ENCODE measurements around the gene EEIG2. TPM values are rescaled to one million over a fixed set of nuclear protein-coding genes. Genes with fewer than 3 reads are reported as not detected.

EEIG2 gene
- total RNA-seq, 1 experiment from 2014 or later: 0.63 TPM

DNA sequence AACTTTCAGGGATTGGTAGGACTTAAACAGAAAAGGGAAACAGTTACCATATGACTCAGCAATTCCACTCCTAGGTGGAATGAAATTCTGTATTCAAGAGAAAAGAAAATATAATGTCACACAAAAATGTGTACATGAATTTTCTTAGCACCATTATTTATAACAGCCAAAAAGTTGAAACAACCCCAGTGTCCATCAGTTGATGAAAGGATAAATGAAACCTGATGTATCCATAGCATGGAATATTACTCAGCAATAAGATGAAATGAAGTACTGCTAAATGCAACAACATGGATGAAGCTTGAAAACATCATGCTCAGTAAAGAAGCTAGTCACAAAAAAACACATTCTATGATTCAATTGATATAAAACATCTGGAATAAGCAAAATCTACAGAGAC lies 15.5 kb downstream of the EEIG2 start:
- no peaks in the 10 kb centered on the region for H3K36me3 Mint-ChIP-seq (ENCODE audit: insufficient read depth, unreplicated experiment)
- H3K27me3 Mint-ChIP-seq (ENCODE audit: insufficient read depth, unreplicated experiment): no peaks in the 10 kb centered on the region
- no peaks in the 10 kb centered on the region for H3K4me1 Mint-ChIP-seq (ENCODE audit: insufficient read depth, unreplicated experiment)
- TF ChIP-seq, protein P1, sequence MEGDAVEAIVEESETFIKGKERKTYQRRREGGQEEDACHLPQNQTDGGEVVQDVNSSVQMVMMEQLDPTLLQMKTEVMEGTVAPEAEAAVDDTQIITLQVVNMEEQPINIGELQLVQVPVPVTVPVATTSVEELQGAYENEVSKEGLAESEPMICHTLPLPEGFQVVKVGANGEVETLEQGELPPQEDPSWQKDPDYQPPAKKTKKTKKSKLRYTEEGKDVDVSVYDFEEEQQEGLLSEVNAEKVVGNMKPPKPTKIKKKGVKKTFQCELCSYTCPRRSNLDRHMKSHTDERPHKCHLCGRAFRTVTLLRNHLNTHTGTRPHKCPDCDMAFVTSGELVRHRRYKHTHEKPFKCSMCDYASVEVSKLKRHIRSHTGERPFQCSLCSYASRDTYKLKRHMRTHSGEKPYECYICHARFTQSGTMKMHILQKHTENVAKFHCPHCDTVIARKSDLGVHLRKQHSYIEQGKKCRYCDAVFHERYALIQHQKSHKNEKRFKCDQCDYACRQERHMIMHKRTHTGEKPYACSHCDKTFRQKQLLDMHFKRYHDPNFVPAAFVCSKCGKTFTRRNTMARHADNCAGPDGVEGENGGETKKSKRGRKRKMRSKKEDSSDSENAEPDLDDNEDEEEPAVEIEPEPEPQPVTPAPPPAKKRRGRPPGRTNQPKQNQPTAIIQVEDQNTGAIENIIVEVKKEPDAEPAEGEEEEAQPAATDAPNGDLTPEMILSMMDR (IDR thresholded peaks at IDR 0.05; ENCODE audit: unreplicated experiment): no peak
- DNase-seq (ENCODE audit: unreplicated experiment): no peak
- H3K9me3 Mint-ChIP-seq (ENCODE audit: unreplicated experiment): peaks cover 6% of the 10 kb centered on the region
- ChIA-PET POLR2A (no interaction called here), CTCF (interaction anchor here (1.0 kb wide), 1 partner anchor 65 kb away, joined by 3 read pairs; no protein-coding TSS in a partner anchor)
- intact Hi-C loops (cut with micrococcal nuclease): no loop called here
- BruUV-seq (replicated peaks): no TSS peak
- no peak overlapping the region for H3K27ac Mint-ChIP-seq (ENCODE audit: low read depth, unreplicated experiment)
- H3K4me3 Mint-ChIP-seq (ENCODE audit: unreplicated experiment): no peak overlapping the region

DNA sequence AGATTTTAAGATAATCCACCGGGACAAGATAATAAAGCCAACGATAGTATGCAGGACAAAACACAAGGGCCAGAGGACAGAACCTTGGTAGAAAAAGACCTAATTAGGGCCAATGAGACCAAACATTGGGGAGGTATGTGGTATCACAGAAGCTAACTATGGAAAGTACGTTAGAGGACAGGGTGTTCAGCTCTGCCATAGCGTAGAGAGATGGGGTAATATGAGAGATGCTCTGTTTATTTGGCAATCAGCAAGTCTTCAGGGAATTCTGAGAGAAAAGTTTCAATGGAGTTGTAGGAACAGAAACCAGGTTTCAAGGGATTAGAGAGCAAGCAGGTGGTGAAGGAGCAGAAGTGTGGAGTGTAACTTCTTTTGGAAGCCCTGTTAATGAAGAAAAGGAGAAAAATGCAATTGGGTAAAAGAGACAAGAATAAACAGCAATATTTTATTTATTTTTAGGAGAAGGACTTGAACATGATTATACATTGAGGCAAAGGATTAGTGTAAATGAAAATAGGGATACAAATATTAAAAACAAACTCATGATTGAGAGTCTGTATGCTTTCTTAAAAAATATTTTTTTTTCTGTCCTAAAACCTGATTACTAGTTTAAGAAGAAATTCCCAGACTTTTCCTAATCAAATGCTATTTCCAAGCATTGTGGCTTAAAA lies 24.0 kb downstream of the EEIG2 start:
- BruUV-seq (replicated peaks): no TSS peak
- Mint-ChIP-seq H3K4me1 (ENCODE audit: insufficient read depth, unreplicated experiment) (peaks cover 12% of the 10 kb centered on the region), H3K27me3 (ENCODE audit: insufficient read depth, unreplicated experiment) (no peaks in the 10 kb centered on the region), H3K9me3 (ENCODE audit: unreplicated experiment) (peaks cover 16% of the 10 kb centered on the region), H3K27ac (ENCODE audit: low read depth, unreplicated experiment) (no peak overlapping the region), H3K4me3 (ENCODE audit: unreplicated experiment) (no peak overlapping the region), H3K36me3 (ENCODE audit: insufficient read depth, unreplicated experiment) (no peaks in the 10 kb centered on the region)
- intact Hi-C loops (cut with micrococcal nuclease): no loop called here
- DNase-seq (ENCODE audit: unreplicated experiment): no peak
- TF ChIP-seq, protein P1 (IDR thresholded peaks at IDR 0.05; ENCODE audit: unreplicated experiment): no peak
- CTCF ChIA-PET: interaction anchor here (1.2 kb wide), 1 partner anchor 23 kb away, joined by 3 read pairs; no protein-coding TSS in a partner anchor
- POLR2A ChIA-PET: no interaction called here

DNA sequence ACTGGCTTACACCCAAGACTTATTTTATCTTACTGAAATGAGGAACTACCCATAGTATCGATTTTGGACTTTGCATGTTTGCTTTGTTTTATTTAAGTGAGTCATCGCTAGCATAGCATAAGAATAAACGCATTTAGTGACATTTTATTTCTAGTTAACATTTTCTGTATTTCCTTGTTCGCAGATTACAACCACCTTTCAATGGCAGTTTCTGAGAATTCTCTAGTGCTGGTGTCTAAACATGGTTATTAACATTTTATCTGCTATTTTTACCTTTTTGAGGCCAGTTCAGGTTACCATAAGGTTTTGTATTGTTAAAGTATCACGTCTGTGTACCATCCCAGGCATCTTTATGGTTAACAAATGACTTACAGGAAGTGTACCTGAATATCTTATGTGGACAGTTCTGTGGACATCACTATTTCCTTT lies 24.5 kb downstream of the EEIG2 start:
- peaks cover 16% of the 10 kb centered on the region for H3K9me3 Mint-ChIP-seq (ENCODE audit: unreplicated experiment)
- BruUV-seq (replicated peaks): no TSS peak
- ChIA-PET CTCF (interaction anchor here (1.5 kb wide), 1 partner anchor 14 kb away, joined by 4 read pairs; no protein-coding TSS in a partner anchor), POLR2A (interaction anchor here (0.7 kb wide), 1 partner anchor 25 kb away, joined by 3 read pairs; the partner anchor contains the start of gene EEIG2)
- TF ChIP-seq, protein P1 (IDR thresholded peaks at IDR 0.05; ENCODE audit: unreplicated experiment): no peak
- intact Hi-C loops (cut with micrococcal nuclease): no loop called here
- peaks cover 12% of the 10 kb centered on the region for H3K4me1 Mint-ChIP-seq (ENCODE audit: insufficient read depth, unreplicated experiment)
- no peak overlapping the region for H3K4me3 Mint-ChIP-seq (ENCODE audit: unreplicated experiment)
- H3K27ac Mint-ChIP-seq (ENCODE audit: low read depth, unreplicated experiment): no peak overlapping the region
- no peaks in the 10 kb centered on the region for H3K27me3 Mint-ChIP-seq (ENCODE audit: insufficient read depth, unreplicated experiment)
- DNase-seq (ENCODE audit: unreplicated experiment): no peak
- no peaks in the 10 kb centered on the region for H3K36me3 Mint-ChIP-seq (ENCODE audit: insufficient read depth, unreplicated experiment)

DNA sequence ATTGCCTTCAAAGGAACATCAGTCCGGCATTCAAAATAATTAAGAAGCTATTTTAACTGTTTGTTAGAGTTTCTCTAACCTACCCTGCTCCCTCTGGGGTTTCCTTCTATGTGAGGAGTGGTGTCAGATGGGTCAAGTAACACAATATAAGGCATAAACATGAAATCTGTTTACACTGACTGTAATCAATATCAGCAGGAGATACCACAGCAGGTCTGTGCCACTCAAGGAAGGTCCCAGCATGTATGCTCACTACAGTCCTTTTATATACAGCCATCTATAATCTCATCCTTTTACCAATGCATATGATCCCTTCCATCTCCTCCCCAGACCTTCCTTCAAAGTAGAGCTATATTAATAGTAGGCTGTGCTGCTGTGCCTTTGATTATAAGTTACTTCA lies 25.4 kb downstream of the EEIG2 start:
- Mint-ChIP-seq H3K27ac (ENCODE audit: low read depth, unreplicated experiment) (no peak overlapping the region), H3K9me3 (ENCODE audit: unreplicated experiment) (peaks cover 11% of the 10 kb centered on the region), H3K4me3 (ENCODE audit: unreplicated experiment) (no peak overlapping the region), H3K27me3 (ENCODE audit: insufficient read depth, unreplicated experiment) (no peaks in the 10 kb centered on the region), H3K4me1 (ENCODE audit: insufficient read depth, unreplicated experiment) (peaks cover 12% of the 10 kb centered on the region), H3K36me3 (ENCODE audit: insufficient read depth, unreplicated experiment) (no peaks in the 10 kb centered on the region)
- TF ChIP-seq, protein P1 (IDR thresholded peaks at IDR 0.05; ENCODE audit: unreplicated experiment): no peak
- POLR2A ChIA-PET: interaction anchor here (0.7 kb wide), 1 partner anchor 26 kb away, joined by 3 read pairs; the partner anchor contains the start of gene EEIG2
- DNase-seq (ENCODE audit: unreplicated experiment): no peak
- CTCF ChIA-PET: interaction anchor here (0.7 to 1.5 kb wide), 4 partner anchors 15 to 62 kb away, joined by 3 to 4 read pairs (median 4); no protein-coding TSS in a partner anchor
- BruUV-seq (replicated peaks): no TSS peak
- intact Hi-C loops (cut with micrococcal nuclease): no loop called here

All from MCF 10A (cell line).